Astrocyte of the hippocampus (primary cell): Measurements from ENCODE around the gene OR1I1.

ENCODE experiments used
- DNase-seq: peaks from one replicate; pipeline ENCODE4 v3.0.0; 2011; ENCODE audit warnings: low read depth, low spot score

The OR1I1 gene

DNA sequence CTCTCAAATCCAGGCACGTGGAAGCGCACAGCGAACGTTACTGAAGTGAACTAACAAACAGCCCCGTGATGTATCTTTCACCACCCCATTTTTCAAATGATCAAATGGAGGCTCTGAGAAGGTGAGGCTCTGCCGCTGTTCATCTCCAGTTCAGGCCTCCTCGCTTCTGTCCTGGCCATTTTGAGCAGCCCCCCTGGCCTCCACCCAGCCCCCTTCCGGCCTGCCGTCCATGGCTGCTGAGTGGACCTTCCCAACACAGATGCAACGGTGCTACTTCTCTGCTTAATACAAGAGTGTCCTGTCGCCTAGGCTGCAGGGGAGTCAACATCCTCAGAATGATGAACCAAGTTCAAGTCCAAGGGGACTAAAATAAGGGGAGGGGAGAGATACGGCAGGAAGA, 34.8 kb downstream of the OR1I1 start:
- DNase-seq: no peak

DNA sequence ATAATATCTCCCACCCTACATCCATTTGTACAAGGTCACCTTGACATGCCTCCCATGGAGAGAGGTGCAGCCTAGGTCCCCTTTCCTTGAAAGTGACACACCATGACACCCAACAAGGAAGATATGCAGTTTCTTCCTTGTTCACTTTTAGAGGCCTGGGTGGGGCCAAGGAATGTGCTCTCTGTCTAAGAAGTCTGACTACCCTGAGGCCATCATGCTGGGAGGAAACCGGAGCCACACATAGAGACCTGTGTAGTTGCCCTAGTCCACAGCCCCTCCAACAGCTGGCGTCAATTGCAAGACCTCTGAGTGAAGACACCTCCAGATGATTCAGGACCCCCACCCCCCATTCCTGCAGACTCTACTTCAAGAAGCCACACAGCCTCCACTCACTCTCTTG, 36.2 kb downstream of the OR1I1 start:
- DNase-seq: no peak

DNA sequence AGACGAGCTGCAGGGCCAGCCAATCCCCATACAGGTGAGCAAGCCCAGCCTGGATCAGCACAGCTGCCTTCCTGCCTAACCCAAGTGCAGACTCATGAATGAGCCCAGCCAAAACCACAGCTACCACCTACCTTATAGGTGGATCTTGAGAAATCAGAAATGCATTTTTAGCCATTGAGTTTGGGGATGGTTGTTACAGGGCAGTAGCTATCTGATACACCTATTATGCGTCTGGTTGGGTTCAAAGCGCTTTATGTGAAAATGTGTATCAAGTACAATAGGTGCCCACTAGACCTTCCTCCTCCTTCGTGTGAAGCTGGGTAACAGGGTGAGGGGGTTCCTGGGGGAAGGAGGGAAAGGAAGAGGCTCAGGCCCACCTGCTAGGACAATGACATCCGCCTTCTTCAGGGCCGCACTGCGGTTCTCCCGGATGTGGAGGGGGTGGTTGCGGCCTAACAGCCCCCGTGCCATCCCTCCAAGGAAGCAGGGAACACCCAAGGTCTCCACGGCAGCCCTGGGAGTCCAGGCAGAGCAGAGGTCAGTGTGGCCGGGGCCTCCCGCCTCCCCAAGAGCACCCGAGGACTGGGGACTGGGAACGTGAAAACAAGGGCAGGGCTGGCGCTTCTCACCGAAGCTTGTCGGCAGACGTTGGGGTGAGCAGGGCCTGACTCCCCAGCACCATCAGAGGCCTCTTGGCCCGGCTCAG, 36.9 kb downstream of the OR1I1 start:
- DNase-seq: no peak

DNA sequence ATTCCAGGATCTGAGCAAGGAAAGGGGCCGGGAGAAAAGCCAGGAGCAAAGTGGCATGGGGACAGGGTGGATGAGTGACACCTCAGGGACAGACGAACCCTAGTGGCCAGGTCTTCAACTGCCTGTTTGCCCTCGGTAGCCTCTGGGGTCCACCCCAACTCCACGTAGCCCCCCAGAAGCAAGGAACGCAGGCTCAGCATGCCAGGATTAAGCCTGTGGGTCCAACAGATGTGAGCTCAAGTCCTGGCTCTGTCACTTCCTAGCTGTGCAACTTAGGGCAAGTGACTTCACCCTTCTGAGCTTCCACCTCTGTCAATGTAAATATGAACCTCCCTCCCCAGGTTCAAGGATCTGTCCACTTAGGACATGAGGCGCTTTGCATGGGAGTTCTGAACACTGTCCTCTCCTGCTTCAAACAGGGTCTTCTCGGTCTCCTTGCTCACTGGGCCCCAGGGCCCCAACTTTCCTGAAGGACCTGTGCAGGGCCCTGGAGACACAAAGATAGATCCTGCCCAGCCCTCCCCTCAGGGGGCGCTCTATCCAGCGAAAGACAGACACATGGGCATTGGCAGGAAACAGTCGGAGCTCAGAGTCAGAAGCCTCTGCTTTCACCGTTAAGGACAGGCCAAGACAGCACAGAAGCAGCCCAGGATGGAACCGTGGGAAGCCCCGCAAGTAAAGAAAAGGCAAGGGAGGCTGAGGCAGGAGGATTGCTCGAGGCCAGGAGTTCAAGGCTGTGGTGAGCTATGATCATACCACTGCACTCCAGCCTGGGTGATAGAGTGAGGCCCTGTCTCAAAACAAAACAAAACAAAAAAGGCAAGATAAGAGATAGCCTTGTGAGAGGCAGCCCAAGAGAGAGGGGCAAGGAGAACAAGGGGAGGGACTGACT, 38.4 kb downstream of the OR1I1 start:
- no peak for DNase-seq

DNA sequence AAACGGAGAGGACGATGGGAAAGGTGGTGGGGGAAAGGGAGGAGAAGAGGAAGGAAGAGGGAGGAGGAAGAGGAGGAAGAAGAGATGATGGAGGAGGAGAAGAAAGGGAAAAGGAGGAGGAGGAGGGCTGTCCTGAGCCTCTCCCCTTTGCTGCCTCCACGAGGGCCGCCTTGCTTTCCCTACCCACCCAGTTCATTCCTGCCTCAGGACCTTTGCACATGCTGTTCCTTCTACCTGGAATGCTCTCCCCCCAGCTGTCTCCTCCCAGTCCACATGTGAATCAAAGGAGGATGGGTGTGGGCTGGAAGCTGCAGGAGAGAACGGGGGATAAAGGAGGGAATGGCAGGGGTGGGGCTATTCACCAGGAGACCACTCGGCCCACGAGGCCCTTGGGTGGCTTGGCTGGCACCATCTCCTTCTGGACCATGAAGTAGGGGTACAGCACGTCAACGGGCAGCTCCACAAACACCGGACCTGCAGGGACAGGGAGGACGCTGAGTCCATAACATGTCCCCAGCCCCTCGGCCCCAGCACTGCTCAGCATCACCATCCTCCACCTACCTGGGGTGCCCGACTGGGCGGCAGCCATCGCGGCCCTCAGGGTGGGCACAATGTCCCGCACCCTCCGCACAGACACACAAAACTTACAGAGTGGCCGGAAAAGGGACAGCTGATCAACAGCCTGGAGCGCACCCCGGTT, 40.5 kb downstream of the OR1I1 start:
- DNase-seq: no peak

DNA sequence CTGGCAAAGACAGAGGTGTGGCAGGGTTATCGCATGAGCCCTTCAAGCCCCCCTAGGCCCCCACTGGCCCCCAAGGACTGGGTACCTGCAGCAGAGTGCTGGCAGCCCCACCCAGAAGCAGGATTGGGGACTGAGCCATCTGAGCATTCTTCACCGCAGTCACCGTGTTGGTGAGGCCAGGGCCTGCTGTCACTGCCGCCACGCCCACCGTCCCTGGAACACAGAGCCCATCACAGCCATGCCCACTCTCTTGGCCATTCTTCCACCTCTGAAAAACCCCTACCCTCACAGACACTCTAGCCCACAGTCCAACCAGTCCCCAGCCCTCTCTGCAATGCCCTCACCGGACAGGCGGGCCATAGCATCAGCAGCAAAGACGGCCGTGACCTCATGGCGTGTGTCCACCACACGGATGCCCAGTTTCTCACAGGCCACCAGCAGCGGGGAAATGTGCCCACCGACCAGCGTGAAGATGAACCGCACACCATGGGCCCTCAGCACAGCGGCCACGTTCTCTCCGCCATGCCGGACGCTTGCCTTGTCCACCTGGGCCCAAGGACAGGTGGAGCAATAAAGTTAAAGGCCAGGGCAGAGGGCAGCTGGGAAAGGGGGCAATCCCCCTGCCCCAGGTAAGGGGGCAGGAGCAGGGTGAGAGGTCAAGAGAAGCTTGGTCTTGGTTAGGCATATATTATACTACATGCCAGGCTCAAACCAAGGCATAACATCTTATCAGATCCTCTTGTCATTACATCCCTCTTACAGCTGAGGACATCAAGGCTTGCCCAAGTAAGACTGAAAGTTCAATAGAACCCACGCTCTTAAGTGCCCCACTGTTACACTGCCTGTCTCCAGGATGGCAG, 41.2 kb downstream of the OR1I1 start:
- DNase-seq: no peak

DNA sequence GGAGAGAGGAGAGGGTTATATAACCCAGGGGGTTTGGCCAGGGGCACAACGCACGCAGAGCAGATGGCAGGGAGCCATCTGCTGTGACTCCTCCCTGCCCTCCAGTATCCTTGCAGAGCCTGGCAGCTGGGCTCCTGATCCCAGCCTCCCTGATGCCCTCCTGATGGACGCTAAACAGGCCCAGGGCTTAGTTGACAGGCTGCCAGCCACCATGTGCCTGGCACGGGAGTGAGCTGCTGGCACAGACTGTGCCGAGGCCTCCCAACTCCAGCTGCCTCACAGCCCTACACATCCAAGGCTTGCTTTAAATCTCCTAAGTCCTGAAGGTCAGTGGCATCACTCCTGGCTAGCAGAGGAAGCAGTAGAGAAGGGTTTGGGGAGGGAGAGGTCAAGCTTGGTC, 41.9 kb downstream of the OR1I1 start:
- DNase-seq: peak; percentile 30

DNA sequence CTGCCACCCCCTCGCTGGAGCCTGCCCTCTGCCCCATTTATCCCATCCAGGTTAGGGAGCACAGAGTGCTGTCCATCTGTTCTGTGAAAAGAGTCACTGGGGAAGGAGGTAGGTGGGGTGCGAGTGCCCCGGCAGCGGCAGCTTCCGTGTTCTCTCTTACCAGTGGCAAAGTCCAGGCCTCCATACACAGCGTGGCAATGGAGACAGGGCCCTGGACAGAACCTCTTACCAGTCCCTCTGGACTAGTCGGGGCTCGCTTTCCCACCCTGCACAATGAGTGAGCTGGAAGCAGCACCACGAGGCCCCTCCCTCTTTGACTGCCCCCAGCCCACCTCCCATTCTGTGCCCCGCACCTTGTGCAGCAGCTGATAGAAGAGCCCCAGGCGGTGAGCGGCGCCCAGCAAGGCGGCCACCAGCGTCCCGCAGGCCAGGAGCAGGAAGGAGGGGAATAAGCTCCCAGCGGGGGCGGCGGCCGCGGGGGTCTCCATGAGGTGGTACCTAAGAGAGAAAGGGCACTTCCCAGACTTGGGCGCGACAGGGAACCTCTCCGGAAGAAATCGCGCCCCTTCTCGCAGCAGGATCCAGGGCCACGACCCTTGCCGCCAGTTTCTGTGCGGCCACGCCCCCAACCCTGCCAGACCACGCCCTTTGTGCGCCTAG, 42.7 kb downstream of the OR1I1 start:
- DNase-seq: peak; percentile 29

DNA sequence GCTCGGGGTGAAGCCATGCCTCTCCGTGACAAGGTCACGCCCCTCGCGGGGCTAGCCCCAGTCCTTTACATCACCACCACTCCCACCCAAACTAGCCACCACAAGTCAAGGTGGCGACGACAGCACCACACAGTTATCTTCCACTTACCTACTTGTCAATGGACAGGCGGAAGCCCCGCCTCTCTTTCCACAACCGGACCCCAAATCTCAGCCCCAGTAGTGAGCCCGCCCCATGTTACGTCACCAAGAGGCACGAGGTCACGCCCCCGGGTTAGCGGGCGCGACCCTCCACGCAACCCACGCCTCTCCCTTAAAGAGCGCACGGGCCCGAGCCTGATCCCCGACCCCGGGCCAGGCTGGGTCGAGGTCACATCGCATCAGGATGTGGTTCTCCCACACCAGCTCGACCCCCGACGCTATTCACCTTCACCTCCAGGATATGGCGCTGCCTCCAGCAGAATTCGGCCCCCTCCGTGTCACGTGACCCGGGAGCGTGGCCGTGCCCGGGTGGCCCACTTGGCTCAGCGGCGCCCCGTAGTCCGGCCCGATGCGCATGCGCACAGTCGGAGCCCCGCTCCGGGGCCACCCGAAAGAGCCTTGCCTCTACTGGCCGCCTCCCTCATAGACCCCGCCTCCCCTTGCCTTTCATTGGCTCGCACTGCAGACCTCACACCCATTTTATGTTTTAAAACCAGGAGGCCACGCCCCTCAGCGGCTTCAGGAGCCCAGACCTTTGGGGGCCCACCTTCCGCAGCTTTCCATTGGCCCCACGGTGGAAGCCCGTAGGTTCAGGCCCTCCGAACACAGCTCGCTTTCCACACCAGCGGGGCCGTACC, 43.4 kb downstream of the OR1I1 start:
- peak; percentile 99 for DNase-seq

DNA sequence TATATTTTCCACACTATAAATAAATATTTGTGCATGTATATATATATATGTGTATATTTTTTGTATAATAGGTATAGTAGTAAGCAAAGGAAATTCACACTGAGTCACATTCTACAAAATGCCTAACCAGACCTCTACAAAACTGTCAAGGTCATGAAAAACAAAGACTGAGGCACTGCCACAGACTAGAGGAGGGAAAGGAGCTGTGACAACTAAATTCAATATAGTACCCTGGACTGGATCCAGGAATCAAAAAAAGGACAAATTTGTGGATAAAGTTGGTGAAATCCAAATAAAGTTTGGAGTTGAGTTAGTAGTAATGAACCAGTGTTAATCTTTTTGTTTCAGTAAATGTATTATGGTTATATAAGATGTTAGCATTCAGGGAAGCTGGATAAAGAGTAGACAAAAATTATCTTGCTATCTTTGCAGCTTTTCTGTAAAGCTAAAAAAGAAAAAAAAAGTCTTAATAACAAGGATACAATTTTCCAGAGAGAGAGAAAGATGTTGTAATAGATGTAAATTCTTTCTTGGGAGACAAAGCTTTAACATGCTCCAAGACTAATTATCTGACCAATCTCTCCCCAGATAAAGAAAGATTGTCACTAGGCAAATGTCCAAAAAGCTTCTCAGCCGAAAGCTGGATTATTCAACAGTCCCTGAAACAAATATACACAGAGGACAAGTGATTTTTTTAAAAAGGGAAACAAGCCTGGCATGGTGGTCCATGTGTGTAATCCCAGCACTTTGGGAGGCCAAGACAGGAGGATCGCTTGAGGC, 44.3 kb downstream of the OR1I1 start:
- no peak for DNase-seq

DNA sequence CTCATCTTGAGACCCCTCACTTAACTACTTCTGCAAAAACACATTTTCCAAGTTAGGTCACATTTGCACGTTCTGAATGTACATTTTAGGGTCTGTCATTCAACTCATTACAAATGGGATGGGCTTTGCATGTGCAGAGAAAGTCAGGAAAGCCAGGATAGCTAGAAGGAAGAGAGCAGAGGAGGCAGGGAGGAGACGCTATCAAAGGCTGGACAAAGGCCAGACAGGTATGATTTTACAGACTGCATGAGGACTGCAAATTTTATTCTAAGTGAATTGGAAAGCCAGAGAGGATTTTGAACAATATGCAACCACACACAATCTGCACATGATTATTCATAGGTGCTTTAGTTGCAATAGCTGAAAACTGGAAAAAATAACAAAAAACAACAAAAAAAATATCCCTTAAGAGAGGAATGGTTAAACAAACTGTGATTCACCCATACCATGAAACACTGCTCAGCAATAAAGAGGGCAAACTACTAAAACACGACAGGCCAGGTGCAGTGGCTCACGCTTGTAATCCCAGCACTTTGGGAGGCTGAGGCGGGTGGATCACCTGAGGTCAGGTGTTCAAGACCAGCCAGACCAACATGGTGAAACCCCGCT, 46.3 kb downstream of the OR1I1 start:
- DNase-seq: no peak

DNA sequence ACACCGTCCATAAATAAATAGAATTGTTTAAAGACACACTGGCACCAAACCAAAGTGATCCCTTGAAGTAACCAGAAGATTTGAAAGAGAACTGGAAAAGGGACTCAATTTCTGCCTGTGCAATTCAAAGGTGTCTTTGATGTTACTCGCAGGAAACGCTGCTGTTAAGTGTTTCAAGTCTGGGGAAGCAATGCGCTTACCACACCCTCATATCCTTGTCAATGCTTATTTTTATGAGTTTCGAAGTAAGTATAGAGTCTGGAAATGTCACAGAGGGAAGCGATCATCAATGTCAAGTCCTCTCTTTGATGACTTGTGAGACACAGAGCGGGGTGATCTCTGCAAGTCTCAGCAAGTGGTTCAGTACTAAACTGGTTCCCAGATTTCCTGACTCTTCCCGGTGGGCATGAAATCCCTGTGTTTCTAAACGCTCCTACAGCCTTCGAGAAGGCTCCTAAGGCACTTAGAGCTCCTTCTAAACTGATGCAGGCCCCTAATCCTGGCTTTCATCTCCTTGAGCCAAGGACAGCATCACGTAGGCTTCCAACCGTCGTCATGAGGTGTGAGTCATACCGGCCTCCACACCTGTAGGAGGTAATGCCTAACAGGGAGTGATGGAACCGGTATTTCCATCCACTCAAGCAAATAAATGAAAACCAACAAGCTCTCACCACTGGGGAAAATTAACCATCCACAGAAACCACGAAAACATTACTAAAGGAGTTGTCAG, 48.0 kb downstream of the OR1I1 start:
- DNase-seq: no peak

DNA sequence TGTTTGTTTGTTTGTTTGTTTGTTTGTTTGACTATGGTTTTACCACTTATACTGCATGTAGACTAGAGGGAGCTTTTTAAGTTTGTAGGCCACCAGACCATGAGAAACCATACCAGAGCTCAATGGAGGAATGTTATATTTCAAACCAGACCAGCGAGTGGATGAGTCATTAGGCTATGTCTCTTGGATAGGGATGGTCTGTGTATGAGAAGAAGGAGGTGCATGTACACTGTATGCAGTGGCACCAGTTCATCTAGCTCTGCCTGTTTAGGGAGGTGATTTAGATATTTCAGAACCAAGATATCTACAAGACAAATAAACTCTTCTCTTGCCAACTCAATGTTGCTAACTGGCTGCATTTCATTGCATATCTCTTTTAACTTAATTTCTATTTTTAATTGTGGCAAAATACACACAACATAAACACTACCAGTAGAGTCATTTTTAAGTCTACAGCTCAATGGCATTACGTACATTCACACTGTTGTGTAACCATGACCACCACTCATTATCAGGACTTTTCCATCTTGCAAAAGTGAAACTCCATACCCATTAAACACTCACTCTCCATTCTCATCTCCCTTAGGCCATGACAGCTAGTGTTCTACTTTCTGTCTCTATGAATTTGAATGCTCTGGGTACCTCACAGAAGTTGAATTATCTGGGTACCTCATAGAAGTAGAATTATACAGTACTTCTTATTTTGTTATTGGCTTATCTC, 54.4 kb downstream of the OR1I1 start:
- DNase-seq: no peak

DNA sequence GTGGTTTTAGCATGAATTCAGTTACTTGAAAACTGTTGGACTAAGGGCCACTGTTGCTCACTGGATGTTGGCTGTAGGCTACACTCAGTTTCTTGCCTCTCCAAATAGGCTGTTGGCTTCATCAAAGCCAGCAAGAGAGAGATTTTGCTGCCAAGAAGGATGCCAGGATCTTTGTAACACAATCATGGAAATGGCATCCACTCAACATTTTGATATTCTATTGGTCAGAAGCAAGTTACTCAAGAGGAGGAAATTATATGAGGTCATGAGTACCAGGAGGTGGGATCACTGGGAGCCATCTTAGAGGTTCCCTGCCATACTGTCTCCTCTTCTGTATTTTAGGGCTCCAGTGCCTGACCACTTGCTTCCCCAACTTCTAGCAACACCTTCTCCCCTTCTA, 55.8 kb downstream of the OR1I1 start:
- no peak for DNase-seq

DNA sequence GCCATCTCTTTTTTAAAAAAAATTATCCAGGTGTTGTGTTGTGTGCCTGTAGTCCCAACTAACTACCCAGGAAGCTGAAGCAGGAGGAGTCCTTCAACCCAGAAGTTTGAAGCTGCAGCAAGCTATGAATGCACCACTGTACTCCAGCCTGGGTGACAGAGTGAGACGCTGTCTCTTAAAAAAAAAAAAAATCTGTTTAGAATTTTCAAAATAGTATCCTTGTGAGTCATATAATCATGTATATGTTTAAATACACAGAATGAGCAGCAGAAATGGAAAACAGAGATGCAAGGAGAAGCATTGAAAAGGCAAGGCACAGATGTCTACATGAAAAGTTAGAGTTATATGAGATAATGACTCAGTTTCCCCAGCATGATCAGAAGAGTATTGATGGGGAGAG, 56.4 kb downstream of the OR1I1 start:
- DNase-seq: no peak

DNA sequence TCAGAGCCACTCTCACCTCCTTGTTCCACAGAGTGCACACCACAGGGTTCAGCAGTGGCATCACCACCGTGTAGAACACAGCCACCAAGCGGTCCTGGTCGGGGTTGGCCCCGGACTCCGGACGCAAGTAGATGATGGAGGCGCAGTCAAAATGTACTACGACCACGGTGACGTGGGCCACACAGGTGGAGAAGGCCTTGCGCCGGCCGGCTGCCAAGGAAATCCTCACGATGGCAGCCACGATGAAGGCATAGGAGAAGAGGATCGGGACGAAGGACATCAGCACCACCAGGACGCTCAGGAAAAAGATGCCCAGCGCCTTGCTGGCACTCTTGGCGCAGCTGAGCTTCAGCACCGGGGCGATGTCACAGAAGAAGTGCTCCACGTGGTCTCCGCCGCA, 59.1 kb downstream of the OR1I1 start:
- DNase-seq: no peak

DNA sequence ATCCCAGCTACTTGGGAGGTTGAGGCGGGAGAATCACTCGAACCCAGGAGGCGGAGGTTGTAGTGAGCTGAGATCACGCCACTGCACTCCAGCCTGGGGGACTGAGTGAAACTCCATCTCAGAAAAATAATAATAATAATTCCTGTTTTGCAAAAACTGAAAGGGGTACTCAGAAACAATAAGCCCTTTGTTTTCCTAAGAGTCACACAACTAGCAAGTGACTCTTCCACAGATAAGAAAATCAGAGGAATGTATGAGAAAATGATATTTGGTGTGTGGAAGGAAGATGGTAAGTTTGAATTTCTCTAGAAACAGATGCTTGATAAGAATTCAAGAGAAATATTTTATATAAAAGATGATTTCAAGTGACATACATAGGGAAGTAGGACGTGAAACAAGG, 60.3 kb downstream of the OR1I1 start:
- no peak for DNase-seq
